GM18951 (cell line): ENCODE data around the gene KRT83.

Source experiments
- POLR2A ChIP-seq: IDR thresholded peaks from 4 replicates; pipeline ENCODE4 v1.6.1; 2011; ENCODE audit warnings: mild to moderate bottlenecking; ENCODE audit not compliant: insufficient read length, insufficient read depth; ENCODE audit errors: extremely low read depth
- in situ Hi-C: fragments of 300-500 bp; cut with MboI; formaldehyde crosslinking; loops from one replicate; pipeline ENCODE4 v1.12.0; 2022; ENCODE audit warnings: low sequenced_read_pairs, mixed read lengths, inconsistent platforms; ENCODE audit not compliant: unreplicated experiment

Gene KRT83

GRCh38 chr12:52333321-52333720 lies 12.1 kb upstream of the KRT83 start:
- in situ Hi-C loops: no loop called here
- TF ChIP-seq POLR2A: no peak

GRCh38 chr12:52332381-52332780 lies 11.2 kb upstream of the KRT83 start:
- no peak for TF ChIP-seq POLR2A
- in situ Hi-C loops: no loop called here

GRCh38 chr12:52331833-52332232 lies 10.6 kb upstream of the KRT83 start:
- in situ Hi-C loops: no loop called here
- TF ChIP-seq POLR2A: no peak

- in situ Hi-C loops: no loop called here
- no peak for TF ChIP-seq POLR2A
These were observed 9.8 kb upstream of the KRT83 start for GRCh38 chr12:52331039-52331438.

GRCh38 chr12:52327830-52328500 lies 6.8 kb upstream of the KRT83 start:
- no peak for TF ChIP-seq POLR2A
- in situ Hi-C loops: no loop called here

GRCh38 chr12:52327052-52327829 lies 6.0 kb upstream of the KRT83 start:
- TF ChIP-seq POLR2A: no peak
- in situ Hi-C loops: no loop called here

- no peak for TF ChIP-seq POLR2A
- in situ Hi-C loops: no loop called here
These were observed 2.9 kb upstream of the KRT83 start for GRCh38 chr12:52324153-52324444.

- in situ Hi-C loops: no loop called here
These were observed 2.4 kb upstream of the KRT83 start for GRCh38 chr12:52323416-52324152.

GRCh38 chr12:52323001-52323400 lies 1.8 kb upstream of the KRT83 start:
- in situ Hi-C loops: no loop called here
- no peak for TF ChIP-seq POLR2A

More at GRCh38 chr12:52323416-52324152, 2.4 kb upstream of the KRT83 start:
- TF ChIP-seq POLR2A: no peak

GRCh38 chr12:52322069-52322468 lies 871 bp upstream of the KRT83 start:
- in situ Hi-C loops: no loop called here

GRCh38 chr12:52321418-52321817 lies 220 bp upstream of the KRT83 start:
- no peak for TF ChIP-seq POLR2A
- in situ Hi-C loops: no loop called here

More at GRCh38 chr12:52322069-52322468, 871 bp upstream of the KRT83 start:
- TF ChIP-seq POLR2A: no peak

- in situ Hi-C loops: no loop called here
- no peak for TF ChIP-seq POLR2A
These were observed 2.1 kb downstream of the KRT83 start for GRCh38 chr12:52319097-52319496.

GRCh38 chr12:52318241-52318990 lies 2.8 kb downstream of the KRT83 start:
- no peak for TF ChIP-seq POLR2A
- in situ Hi-C loops: no loop called here
